Astrocyte (in vitro differentiated cells and primary cell): Measurements from ENCODE around the gene PTK6. TPM values are rescaled to one million over a fixed set of nuclear protein-coding genes. Genes with fewer than 3 reads are reported as not detected.

Experiments used
- DNase-seq: peaks from one replicate; pipeline ENCODE4 v3.0.0-alpha.2; 2010; ENCODE audit warnings: low read depth
- FAIRE-seq: peaks from 2 replicates; lab custom pipeline; 2011; peaks lifted over from hg19 to GRCh38; lab: Jason Lieb, UNC
- H2AFZ ChIP-seq: 2 replicates; pipeline ENCODE4 v1.6.0; 2012; ENCODE audit warnings: low read depth, low read length, inconsistent platforms
- H3K27ac ChIP-seq: 2 replicates; pipeline ENCODE4 v1.5.1; 2011; ENCODE audit warnings: low read depth, low read length, inconsistent platforms
- H3K27me3 ChIP-seq: 2 replicates; pipeline ENCODE4 v1.6.0; 2011; ENCODE audit warnings: low read length, inconsistent platforms; ENCODE audit not compliant: insufficient read depth
- H3K36me3 ChIP-seq: 2 replicates; pipeline ENCODE4 v1.5.1; 2011; ENCODE audit warnings: low read length, inconsistent platforms; ENCODE audit not compliant: insufficient read depth
- H3K4me1 ChIP-seq: 2 replicates; pipeline ENCODE4 v1.5.1; 2011; ENCODE audit warnings: low read length, inconsistent platforms; ENCODE audit not compliant: insufficient read depth
- H3K4me2 ChIP-seq: 2 replicates; pipeline ENCODE4 v1.6.0; 2012; ENCODE audit warnings: low read length, inconsistent platforms
- H3K4me3 ChIP-seq: 2 replicates; pipeline ENCODE4 v1.5.1; 2011; ENCODE audit warnings: low read depth, mild to moderate bottlenecking, low read length, inconsistent platforms; ENCODE audit not compliant: insufficient read depth
- H3K79me2 ChIP-seq: 2 replicates; pipeline ENCODE4 v1.6.0; 2012; ENCODE audit warnings: mild to moderate bottlenecking, low read length, inconsistent platforms; ENCODE audit not compliant: insufficient read depth
- H3K9ac ChIP-seq: 2 replicates; pipeline ENCODE4 v1.6.0; 2012; ENCODE audit warnings: mild to moderate bottlenecking, low read length, inconsistent platforms
- H3K9me3 ChIP-seq: 2 replicates; pipeline ENCODE4 v1.5.1; 2012; ENCODE audit warnings: low read depth, mild to moderate bottlenecking, low read length, inconsistent platforms; ENCODE audit not compliant: insufficient read depth
- H4K20me1 ChIP-seq: 2 replicates; pipeline ENCODE4 v1.6.0; 2012; ENCODE audit warnings: low read length, inconsistent platforms; ENCODE audit not compliant: insufficient read depth
- H3K27ac Mint-ChIP-seq: one replicate; pipeline ENCODE4 v1.8.0; 2021; ENCODE audit warnings: mild to moderate bottlenecking, mixed read lengths; ENCODE audit not compliant: unreplicated experiment
- H3K27me3 Mint-ChIP-seq: one replicate; pipeline ENCODE4 v1.8.0; 2021; ENCODE audit warnings: low read depth, mixed read lengths; ENCODE audit not compliant: unreplicated experiment
- H3K36me3 Mint-ChIP-seq: one replicate; pipeline ENCODE4 v1.8.0; 2021; ENCODE audit warnings: low read depth, mixed read lengths; ENCODE audit not compliant: unreplicated experiment
- H3K4me1 Mint-ChIP-seq: one replicate; pipeline ENCODE4 v1.8.0; 2021; ENCODE audit warnings: low read depth, mixed read lengths; ENCODE audit not compliant: unreplicated experiment
- H3K4me3 Mint-ChIP-seq: one replicate; pipeline ENCODE4 v1.8.0; 2021; ENCODE audit warnings: mild to moderate bottlenecking, moderate library complexity, mixed read lengths; ENCODE audit not compliant: unreplicated experiment
- H3K9me3 Mint-ChIP-seq: one replicate; pipeline ENCODE4 v1.8.0; 2021; ENCODE audit warnings: mild to moderate bottlenecking, mixed read lengths; ENCODE audit not compliant: unreplicated experiment
- EZH2 ChIP-seq: IDR thresholded peaks from 2 replicates; pipeline ENCODE4 v1.6.1; 2012; ENCODE audit warnings: mild to moderate bottlenecking, low read length, inconsistent platforms; ENCODE audit not compliant: insufficient read depth
- total RNA-seq: library from RNA; stranded (reverse); gene quantifications from 2 replicates; pipeline ENCODE4 v1.2.1, GENCODE V29; 2021
- TF ChIP-seq, protein P1 (sequence below): IDR thresholded peaks from 2 replicates; pipeline ENCODE4 v1.5.1; 2011; ENCODE audit warnings: low read depth, mild to moderate bottlenecking, inconsistent platforms, low read length, moderate library complexity; ENCODE audit not compliant: insufficient read depth

PTK6 gene
- total RNA-seq, 1 donor from 2014 or later = 0.18 TPM

- Histone ChIP-seq H3K79me2 (no peaks in the 10 kb centered on the region), H2AFZ (no peak overlapping the region), H3K36me3 (no peaks in the 10 kb centered on the region), H3K4me1 (peaks cover 5% of the 10 kb centered on the region), H3K9ac (no peak overlapping the region), H3K9me3 (no peaks in the 10 kb centered on the region), H4K20me1 (no peaks in the 10 kb centered on the region), H3K27ac (no peak overlapping the region), H3K27me3 (no peaks in the 10 kb centered on the region), H3K4me2 (no peak overlapping the region), H3K4me3 (no peak overlapping the region)
- Mint-ChIP-seq H3K4me3 (no peak overlapping the region), H3K9me3 (no peaks in the 10 kb centered on the region), H3K36me3 (peaks cover 2% of the 10 kb centered on the region), H3K27ac (no peak overlapping the region), H3K4me1 (peaks cover 3% of the 10 kb centered on the region), H3K27me3 (peaks cover 4% of the 10 kb centered on the region)
- FAIRE-seq = no peak
- DNase-seq = no peak
- no peak for TF ChIP-seq EZH2
- TF ChIP-seq, protein P1, sequence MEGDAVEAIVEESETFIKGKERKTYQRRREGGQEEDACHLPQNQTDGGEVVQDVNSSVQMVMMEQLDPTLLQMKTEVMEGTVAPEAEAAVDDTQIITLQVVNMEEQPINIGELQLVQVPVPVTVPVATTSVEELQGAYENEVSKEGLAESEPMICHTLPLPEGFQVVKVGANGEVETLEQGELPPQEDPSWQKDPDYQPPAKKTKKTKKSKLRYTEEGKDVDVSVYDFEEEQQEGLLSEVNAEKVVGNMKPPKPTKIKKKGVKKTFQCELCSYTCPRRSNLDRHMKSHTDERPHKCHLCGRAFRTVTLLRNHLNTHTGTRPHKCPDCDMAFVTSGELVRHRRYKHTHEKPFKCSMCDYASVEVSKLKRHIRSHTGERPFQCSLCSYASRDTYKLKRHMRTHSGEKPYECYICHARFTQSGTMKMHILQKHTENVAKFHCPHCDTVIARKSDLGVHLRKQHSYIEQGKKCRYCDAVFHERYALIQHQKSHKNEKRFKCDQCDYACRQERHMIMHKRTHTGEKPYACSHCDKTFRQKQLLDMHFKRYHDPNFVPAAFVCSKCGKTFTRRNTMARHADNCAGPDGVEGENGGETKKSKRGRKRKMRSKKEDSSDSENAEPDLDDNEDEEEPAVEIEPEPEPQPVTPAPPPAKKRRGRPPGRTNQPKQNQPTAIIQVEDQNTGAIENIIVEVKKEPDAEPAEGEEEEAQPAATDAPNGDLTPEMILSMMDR = no peak
Measured at GRCh38 chr20:63541371-63541770, 4.2 kb upstream of the PTK6 start.

DNA sequence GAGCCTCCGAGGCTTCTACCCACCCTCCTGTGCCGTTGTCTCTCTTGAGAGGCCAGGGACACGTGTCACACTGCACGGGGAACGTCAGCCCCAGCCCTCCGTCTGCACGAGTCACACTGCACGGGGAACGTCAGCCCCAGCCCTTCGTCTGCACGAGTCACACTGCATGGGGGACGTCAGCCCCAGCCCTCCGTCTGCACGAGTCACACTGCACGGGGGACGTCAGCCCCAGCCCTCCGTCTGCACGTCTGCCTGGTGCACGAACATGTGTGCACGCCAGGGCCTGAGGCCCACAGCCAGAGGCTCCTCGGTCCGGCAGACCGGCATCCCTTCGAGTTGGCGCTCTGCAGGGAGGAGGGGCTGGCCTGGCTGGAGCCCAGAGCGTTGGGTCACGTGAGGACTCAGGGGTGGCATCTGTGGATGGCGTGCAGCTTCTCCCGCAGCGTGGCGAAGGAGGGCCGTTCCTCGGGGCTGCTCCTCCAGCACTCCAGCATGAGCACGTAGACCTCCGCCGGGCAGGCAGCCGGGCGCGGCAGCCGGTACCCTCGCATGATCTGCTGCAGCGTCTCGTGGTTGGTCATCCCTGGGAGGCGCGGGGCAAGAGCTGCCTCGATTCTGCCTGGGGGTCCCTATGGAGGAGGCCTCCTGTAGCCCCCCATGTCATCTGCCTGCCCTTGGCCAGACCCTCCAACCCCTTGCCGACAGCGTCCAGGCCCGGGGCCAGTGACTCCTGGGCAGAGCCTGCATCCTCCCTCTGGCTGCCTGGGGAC, 3.4 kb upstream of the PTK6 start:
- Mint-ChIP-seq H3K27me3 (peaks cover 4% of the 10 kb centered on the region), H3K9me3 (no peaks in the 10 kb centered on the region), H3K36me3 (peaks cover 2% of the 10 kb centered on the region), H3K27ac (no peak overlapping the region), H3K4me3 (no peak overlapping the region), H3K4me1 (peaks cover 3% of the 10 kb centered on the region)
- Histone ChIP-seq H3K9me3 (no peaks in the 10 kb centered on the region), H3K36me3 (no peaks in the 10 kb centered on the region), H3K9ac (no peak overlapping the region), H3K27me3 (no peaks in the 10 kb centered on the region), H3K27ac (no peak overlapping the region), H3K4me2 (peak overlapping the region; percentile 5), H4K20me1 (no peaks in the 10 kb centered on the region), H3K79me2 (no peaks in the 10 kb centered on the region), H3K4me3 (no peak overlapping the region), H2AFZ (no peak overlapping the region), H3K4me1 (peaks cover 8% of the 10 kb centered on the region)
- no peak for TF ChIP-seq EZH2
- TF ChIP-seq, protein P1 = no peak
- no peak for FAIRE-seq
- no peak for DNase-seq
